GM13976 (cell line): Measurements from ENCODE around the gene ZBTB8B.
"Not testable (repeated sequence)": the region's sequence is repeated elsewhere in the genome, so short reads cannot be mapped to it uniquely, and the experiment has no call there.

Experiments
- DNase-seq: peaks from one replicate; pipeline ENCODE4 v3.0.0; 2012; ENCODE audit warnings: low spot score
- in situ Hi-C: fragments of 300-500 bp; cut with MboI; formaldehyde crosslinking; loops from one replicate; pipeline ENCODE4 v1.12.0; 2022; ENCODE audit warnings: low sequenced_read_pairs, mixed read lengths, inconsistent platforms; ENCODE audit not compliant: unreplicated experiment
- TF ChIP-seq, protein P1 (sequence below): IDR thresholded peaks from 2 replicates; pipeline ENCODE4 v1.5.1; 2012; ENCODE audit warnings: borderline replicate concordance, mild to moderate bottlenecking; ENCODE audit not compliant: insufficient read depth; ENCODE audit errors: extremely low read depth, missing control alignments, control extremely low read depth

ZBTB8B gene

DNA sequence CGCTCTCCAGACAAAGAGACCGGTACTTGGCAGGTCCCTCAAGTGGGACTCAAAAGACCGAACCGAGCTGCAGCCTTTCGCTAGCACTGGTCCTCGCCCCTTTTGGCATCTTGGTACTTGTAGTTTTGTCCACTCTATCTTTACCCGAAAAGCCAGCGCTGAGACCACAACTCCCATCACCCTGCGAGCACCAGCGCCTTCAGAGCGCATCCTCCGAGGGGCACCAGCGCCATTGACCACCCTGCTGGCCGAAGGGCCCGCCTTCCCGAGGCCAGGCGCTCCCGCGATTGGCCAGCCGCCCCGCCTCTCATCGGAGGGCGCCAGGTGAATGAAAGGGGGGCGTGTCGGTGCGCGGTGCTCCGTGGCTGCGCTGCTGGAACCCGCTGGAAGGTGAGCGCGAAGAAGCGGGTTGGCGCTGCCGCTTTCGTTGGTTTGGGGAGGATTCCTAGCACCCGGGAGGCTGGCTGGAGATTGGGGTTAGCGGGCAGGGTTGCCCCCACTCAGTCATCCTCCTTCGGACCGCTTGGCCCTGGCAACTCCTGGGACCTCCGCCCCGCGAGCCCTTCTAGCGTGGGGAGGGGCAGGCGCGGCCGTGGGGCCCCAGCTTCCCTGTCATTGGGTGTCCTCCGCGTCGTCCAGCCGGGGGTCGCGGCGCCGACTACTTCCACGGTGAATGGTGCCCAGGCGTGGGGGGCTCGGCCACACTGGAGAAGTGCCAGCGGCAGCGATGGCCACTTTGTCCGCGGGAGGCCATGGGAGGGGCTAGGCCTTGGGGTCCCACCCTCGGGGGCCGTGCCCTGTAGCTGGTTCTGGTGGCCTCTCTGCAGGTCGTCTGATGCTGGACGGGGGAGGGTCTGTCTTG, at the start of gene ZBTB8B:
TSS of gene ZBTB8B (plus strand) at position 357 of the 862 bp plus-strand sequence. CDS start 5,553 bp downstream, outside the sequence.
- in situ Hi-C loops = no loop called here
- DNase-seq = peak; percentile 81
- TF ChIP-seq, protein P1, sequence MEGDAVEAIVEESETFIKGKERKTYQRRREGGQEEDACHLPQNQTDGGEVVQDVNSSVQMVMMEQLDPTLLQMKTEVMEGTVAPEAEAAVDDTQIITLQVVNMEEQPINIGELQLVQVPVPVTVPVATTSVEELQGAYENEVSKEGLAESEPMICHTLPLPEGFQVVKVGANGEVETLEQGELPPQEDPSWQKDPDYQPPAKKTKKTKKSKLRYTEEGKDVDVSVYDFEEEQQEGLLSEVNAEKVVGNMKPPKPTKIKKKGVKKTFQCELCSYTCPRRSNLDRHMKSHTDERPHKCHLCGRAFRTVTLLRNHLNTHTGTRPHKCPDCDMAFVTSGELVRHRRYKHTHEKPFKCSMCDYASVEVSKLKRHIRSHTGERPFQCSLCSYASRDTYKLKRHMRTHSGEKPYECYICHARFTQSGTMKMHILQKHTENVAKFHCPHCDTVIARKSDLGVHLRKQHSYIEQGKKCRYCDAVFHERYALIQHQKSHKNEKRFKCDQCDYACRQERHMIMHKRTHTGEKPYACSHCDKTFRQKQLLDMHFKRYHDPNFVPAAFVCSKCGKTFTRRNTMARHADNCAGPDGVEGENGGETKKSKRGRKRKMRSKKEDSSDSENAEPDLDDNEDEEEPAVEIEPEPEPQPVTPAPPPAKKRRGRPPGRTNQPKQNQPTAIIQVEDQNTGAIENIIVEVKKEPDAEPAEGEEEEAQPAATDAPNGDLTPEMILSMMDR = no peak

DNA sequence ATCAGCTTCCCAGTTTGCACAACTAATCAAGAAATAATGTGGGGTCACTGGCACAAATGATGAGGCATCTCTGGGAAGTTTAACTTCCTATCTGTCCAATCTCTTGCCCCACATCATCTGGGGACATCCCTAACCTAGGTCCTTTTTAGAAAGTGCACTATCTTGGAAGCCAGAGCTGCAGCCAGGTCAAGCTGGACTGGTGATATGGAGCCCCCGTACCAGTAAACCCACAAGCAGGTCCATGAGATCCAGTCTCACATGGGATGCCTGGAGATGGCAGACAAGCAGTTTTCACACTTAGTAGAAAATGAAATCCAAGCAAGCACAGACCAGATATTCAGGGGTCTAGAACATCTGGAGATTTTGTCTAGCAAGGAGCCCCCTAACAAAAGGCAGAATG, 43.1 kb upstream of the ZBTB8B start:
- no peak for DNase-seq
- in situ Hi-C loops = no loop called here

DNA sequence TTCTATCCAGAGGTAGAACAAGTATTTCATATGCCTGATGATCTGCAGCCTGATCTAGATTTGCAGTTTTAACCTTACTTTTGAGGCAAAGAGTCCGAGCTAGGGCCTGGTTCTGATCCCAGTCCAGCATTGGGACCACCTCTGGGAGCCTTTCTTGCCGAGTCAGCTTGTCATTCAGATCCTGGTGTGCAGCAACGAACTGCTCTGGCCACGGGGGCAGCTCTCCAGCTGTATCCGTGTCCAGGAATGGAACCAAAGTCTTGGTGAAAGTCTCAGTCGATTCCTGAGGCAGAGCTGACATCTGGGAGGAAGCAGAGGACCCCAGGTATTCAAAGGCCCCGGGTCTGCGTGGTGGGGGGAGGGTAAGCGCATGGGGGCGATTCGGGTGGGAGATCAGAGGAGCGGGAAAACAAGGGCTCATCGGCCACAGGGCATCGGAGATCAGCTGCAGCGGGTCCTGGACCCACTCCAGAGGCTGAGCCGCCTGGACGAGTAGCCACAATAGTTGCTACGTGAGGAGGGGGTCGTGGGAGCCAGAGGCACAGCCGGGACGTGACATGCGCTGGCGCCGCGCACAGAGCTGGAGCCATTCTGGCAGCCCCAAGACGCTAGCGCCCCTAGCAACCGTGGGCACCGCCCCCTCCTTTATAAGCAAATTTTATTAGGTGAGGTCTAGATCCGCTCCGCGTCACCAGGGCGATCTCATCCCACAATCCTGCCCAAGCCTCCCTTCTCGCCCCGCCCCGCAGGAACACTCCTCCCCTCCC, 38.2 kb upstream of the ZBTB8B start:
- DNase-seq = no peak
- in situ Hi-C loops = no loop called here
- TF ChIP-seq, protein P1 = no peak

More for the DNA sequence above, 43.1 kb upstream of the ZBTB8B start:
- TF ChIP-seq, protein P1 = no peak

DNA sequence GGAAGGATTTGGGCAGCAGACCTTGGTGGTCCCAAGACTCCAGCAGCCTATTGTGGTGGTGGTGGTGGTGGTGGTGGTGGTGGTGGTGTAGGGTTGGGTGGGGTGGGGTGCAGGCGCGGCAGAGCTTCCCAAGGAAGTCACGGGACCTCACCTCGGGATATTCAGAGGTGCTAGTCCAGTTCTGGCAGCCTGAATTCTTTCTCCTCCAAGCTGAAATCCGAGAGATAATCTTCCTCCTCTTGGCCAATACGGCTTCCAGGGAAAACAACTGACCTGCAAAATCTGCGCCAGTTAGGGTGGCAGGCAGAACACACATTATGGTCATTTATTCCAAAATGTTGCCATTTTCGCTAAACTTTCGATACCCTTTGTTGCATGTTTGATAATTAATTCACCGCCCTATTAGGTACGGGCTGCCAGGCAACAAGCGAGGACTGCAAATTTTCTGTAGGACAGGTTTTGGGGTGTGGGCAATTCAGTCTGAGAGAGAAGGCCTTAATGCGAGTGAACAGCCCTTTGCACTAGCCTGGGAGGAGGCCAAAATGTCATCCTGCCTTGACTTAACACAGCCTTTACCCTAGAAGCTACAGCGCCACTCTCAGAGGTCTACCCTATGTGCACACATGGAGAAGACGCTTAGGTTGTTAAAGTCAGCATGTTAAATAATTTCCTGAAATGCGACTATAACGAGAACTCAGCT, 37.5 kb upstream of the ZBTB8B start:
- DNase-seq = no peak
- in situ Hi-C loops = no loop called here
- TF ChIP-seq, protein P1 = no peak

DNA sequence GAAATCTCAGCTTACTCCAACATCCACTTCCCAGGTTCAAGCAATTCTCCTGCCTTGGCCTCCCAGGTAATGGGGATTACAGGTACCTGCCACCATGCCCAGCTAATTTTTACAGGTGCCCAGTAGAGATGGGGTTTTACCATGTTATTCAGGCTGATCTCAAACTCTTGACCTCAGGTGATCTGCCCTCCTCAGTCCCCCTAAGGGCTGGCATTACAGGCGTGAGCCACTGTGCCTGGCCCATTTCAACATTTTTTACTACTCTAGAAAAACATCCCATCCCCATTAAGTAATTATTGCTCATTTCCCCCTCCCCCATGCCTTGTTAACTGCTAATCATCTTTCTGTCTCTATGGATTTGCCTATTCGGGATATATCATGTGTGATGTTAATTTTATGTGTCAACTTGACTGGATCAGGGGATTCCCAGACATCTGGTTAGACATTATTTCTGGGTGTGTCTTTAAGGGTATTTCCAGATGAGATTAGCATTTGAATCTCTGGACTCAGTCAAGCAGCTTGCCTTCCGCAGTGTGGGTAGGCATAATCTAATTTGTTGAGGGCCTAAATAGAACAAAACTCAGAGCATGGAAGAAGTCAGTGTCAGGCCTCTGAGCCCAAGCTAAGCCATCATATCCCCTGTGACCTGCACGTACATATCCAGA, 33.0 kb upstream of the ZBTB8B start:
- TF ChIP-seq, protein P1 = no peak

DNA sequence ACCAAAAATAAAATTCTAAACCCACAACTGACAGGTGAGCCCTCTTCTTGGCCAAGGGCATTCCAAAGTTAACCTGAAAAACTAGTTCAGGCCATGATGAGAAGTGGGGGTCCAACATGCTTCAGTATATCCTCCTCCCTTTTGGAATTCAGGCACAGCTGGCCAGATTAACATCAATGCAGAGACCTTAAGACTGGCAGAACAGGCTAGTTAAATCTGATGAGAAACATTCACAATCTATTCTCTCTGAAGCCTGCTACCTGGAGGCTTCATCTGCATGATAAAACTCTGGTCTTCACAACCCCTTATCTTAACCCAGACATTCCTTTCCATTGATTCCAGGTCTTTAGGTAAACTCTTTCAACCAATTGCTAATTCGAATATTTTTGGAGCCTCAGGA, 26.7 kb upstream of the ZBTB8B start:
- TF ChIP-seq, protein P1 = no peak
- no peak for DNase-seq
- in situ Hi-C loops = no loop called here

More for the DNA sequence above, 33.0 kb upstream of the ZBTB8B start:
- peak; percentile 64 for DNase-seq
- in situ Hi-C loops = no loop called here

DNA sequence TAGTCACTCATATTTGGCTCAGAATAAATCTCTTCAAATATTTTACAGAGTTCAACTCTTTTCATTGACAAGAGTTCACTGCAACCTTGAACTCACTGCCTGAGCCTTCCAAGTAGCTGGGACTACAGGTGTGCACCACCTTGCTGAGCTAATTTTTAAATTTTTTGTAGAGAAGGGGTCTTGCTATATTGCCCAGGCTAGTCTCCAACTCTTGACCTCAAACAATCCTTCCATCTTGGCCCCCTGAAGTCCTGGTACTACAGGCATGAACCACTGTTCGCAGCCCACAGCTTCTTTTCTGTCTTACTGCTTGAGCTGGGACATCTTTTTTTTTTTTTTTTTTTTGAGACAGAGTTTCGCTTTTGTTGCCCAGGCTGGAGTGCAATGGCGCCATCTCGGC, 26.1 kb upstream of the ZBTB8B start:
- DNase-seq, in situ Hi-C loops: not testable (repeated sequence)

DNA sequence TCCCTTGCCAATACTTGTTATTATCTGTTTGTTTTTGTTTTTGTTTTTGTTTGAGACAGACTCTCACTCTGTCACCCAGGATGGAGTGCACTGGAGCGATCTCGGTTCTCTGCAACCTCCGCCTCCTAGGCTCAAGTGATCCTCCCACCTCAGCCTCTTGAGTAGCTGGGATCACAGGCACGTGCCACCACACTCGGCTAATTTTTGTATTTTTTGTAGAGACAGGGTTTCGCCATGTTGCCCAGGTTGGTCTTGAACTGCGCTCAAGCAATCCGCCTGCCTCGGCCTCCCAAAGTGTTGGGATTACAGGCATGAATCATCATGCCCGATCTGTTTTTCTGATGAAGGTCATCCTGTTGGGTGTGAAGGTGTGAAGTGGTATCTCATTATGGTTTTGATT, 23.4 kb upstream of the ZBTB8B start:
- DNase-seq, in situ Hi-C loops: not testable (repeated sequence)
